ENCODE results near the gene DUS4L.

The DUS4L gene

GRCh38 chr7:107579885-107580715 is 16.3 kb downstream of the DUS4L start, which contains the start of gene BCAP29:
TSS of gene BCAP29 (plus strand) at chr7:107580246. CDS start at chr7:107580773, 527 bp downstream.
- peak within 1 kb of the TSS; percentile 87 for H3K4me3 ChIP-seq (replicated peaks; ENCODE audit: low read depth, low read length)
- DNase-seq (ENCODE audit: low read depth): peak; percentile 59
- TF ChIP-seq CTCF (IDR thresholded peaks at IDR 0.05; ENCODE audit: low read length, missing control alignments): no peak

- TF ChIP-seq CTCF (IDR thresholded peaks at IDR 0.05; ENCODE audit: low read length, missing control alignments): no peak
- no peak for DNase-seq (ENCODE audit: low read depth)
- peak overlapping the region; percentile 87 for H3K4me3 ChIP-seq (replicated peaks; ENCODE audit: low read depth, low read length)
Observed at GRCh38 chr7:107580716-107581383, 17.1 kb downstream of the DUS4L start.

- peak overlapping the region; percentile 87 for H3K4me3 ChIP-seq (replicated peaks; ENCODE audit: low read depth, low read length)
- no peak for DNase-seq (ENCODE audit: low read depth)
- TF ChIP-seq CTCF (IDR thresholded peaks at IDR 0.05; ENCODE audit: low read length, missing control alignments): no peak
Observed at GRCh38 chr7:107581387-107582013, 17.7 kb downstream of the DUS4L start.

GRCh38 chr7:107582875-107583274 is 19.1 kb downstream of the DUS4L start:
- TF ChIP-seq CTCF (IDR thresholded peaks at IDR 0.05; ENCODE audit: low read length, missing control alignments): no peak
- no peak for DNase-seq (ENCODE audit: low read depth)
- H3K4me3 ChIP-seq (replicated peaks; ENCODE audit: low read depth, low read length): no peak overlapping the region

- H3K4me3 ChIP-seq (replicated peaks; ENCODE audit: low read depth, low read length): no peak overlapping the region
- TF ChIP-seq CTCF (IDR thresholded peaks at IDR 0.05; ENCODE audit: low read length, missing control alignments): no peak
- DNase-seq (ENCODE audit: low read depth): no peak
Observed at GRCh38 chr7:107584716-107585115, 20.9 kb downstream of the DUS4L start.

- DNase-seq (ENCODE audit: low read depth): no peak
- TF ChIP-seq CTCF (IDR thresholded peaks at IDR 0.05; ENCODE audit: low read length, missing control alignments): no peak
- no peak overlapping the region for H3K4me3 ChIP-seq (replicated peaks; ENCODE audit: low read depth, low read length)
Observed at GRCh38 chr7:107588529-107589130, 24.9 kb downstream of the DUS4L start.

All from fibroblast of pulmonary artery (primary cell).